ENCODE measurements around the gene PRKCZ. TPM values are rescaled to one million over a fixed set of nuclear protein-coding genes. Genes with fewer than 3 reads are reported as not detected.

PRKCZ gene
- total and polyA plus RNA-seq, 2 experiments from 2014 or later, result 26.2 to 36.9 TPM

GRCh38 chr1:2205191-2205952 lies 155.2 kb downstream of the PRKCZ start (continued):
- no peak for TF ChIP-seq EZH2 (IDR thresholded peaks at IDR 0.05; ENCODE audit: low read depth, unreplicated experiment)

- Histone ChIP-seq H3K36me3 (ENCODE audit: insufficient read depth) (no peaks in the 10 kb centered on the region), H2AFZ (no peak overlapping the region), H3K4me1 (ENCODE audit: insufficient read depth) (peaks cover 14% of the 10 kb centered on the region; the same call in 1 of the 2 replicates), H3K79me2 (replicated peaks; ENCODE audit: insufficient read depth) (no peaks in the 10 kb centered on the region), H3K4me2 (no peak overlapping the region), H3K9me2 (ENCODE audit: insufficient read depth) (no peaks in the 10 kb centered on the region), H3K27me3 (ENCODE audit: insufficient read depth) (peaks cover 6% of the 10 kb centered on the region; the same call in 1 of the 2 replicates), H3K27ac (ENCODE audit: low read depth) (no peak overlapping the region), H3F3A (replicated peaks; ENCODE audit: low read depth) (peaks cover 7% of the 10 kb centered on the region; the same call in 1 of the 2 replicates), H3K4me3 (no peak overlapping the region), H4K20me1 (replicated peaks; ENCODE audit: insufficient read depth) (no peaks in the 10 kb centered on the region)
- H3K36me3 Mint-ChIP-seq (ENCODE audit: low read depth), result no peaks in the 10 kb centered on the region
- peaks cover 15% of the 10 kb centered on the region for H3K27me3 Mint-ChIP-seq (ENCODE audit: insufficient read depth, low read depth, poor library complexity)
- H3K4me3 Mint-ChIP-seq, result no peak overlapping the region; the same call in 2 of the 3 replicates
- H3K4me1 Mint-ChIP-seq, result peaks cover 20% of the 10 kb centered on the region
- DNase-seq (ENCODE audit: low spot score) (no peak), ATAC-seq (no peak)
- no peaks in the 10 kb centered on the region for H3K9me3 Mint-ChIP-seq
- no peak overlapping the region for H3K27ac Mint-ChIP-seq
- TF ChIP-seq ETS1 (IDR thresholded peaks at IDR 0.05) (no peak), CTCF (conservative IDR thresholded peaks at IDR 0.05; ENCODE audit: low read depth in 2 of 2) (no peak), EZH2phosphoT487 (IDR thresholded peaks at IDR 0.05; ENCODE audit: unreplicated experiment) (no peak), JUNB (IDR thresholded peaks at IDR 0.05; ENCODE audit: unreplicated experiment) (no peak), STAT1 (IDR thresholded peaks at IDR 0.05; ENCODE audit: unreplicated experiment) (no peak), NANOG (IDR thresholded peaks at IDR 0.05; ENCODE audit: borderline replicate concordance) (no peak), POLR2AphosphoS5 (IDR thresholded peaks at IDR 0.05; ENCODE audit: low read depth) (no peak), ZNF114 (CRISPR knock-in tag; IDR thresholded peaks at IDR 0.05) (no peak), ZNF462 (CRISPR knock-in tag; IDR thresholded peaks at IDR 0.05) (no peak), CREB1 (CRISPR knock-in tag; IDR thresholded peaks at IDR 0.05; ENCODE audit: low read depth) (no peak)
These were observed 156.7 kb downstream of the PRKCZ start for GRCh38 chr1:2206813-2207487.
